Measurements from ENCODE around the gene BORCS6.
"Not testable (repeated sequence)": the region's sequence is repeated elsewhere in the genome, so short reads cannot be mapped to it uniquely, and the experiment has no call there.

BORCS6 gene

GRCh38 chr17:8224891-8225812, 35.2 kb upstream of the BORCS6 start:
- Histone ChIP-seq H3K27me3 (ENCODE audit: insufficient read depth, low read length) (no peaks in the 10 kb centered on the region), H3K9me3 (ENCODE audit: insufficient read depth, low read depth, low read length) (no peaks in the 10 kb centered on the region), H3K9ac (ENCODE audit: low read depth, low read length) (no peak overlapping the region), H3K27ac (ENCODE audit: low read depth, low read length) (no peak overlapping the region), H3K4me3 (ENCODE audit: low read length) (no peak overlapping the region), H3K4me1 (ENCODE audit: insufficient read depth, low read length) (0 out of 2 replicates have a peak, but pooled peaks cover 4% of the 10 kb centered on the region), H3K36me3 (ENCODE audit: insufficient read depth, low read length) (peaks cover 30% of the 10 kb centered on the region)
- 94% methylated on average over 25 of the region's 26 CpGs for WGBS

GRCh38 chr17:8223356-8224126, 33.6 kb upstream of the BORCS6 start:
- peak overlapping the region; percentile 91 for H3K27ac ChIP-seq (ENCODE audit: low read depth, low read length)
- H3K9ac ChIP-seq (ENCODE audit: low read depth, low read length): peak overlapping the region; percentile 72
- H3K36me3 ChIP-seq (ENCODE audit: insufficient read depth, low read length): peaks cover 14% of the 10 kb centered on the region
- 4% methylated on average over 27 of the region's 27 CpGs for WGBS
- H3K4me3 ChIP-seq (ENCODE audit: low read length): peak overlapping the region; percentile 75
- no peaks in the 10 kb centered on the region for H3K27me3 ChIP-seq (ENCODE audit: insufficient read depth, low read length)
- no peaks in the 10 kb centered on the region for H3K9me3 ChIP-seq (ENCODE audit: insufficient read depth, low read depth, low read length)
- H3K4me1 ChIP-seq (ENCODE audit: insufficient read depth, low read length): 0 out of 2 replicates have a peak, but pooled peaks cover 4% of the 10 kb centered on the region

- 0 out of 2 replicates have a peak, but pooled peaks cover 4% of the 10 kb centered on the region for H3K4me1 ChIP-seq (ENCODE audit: insufficient read depth, low read length)
- H3K4me3 ChIP-seq (ENCODE audit: low read length): peak overlapping the region; percentile 75
- H3K9me3 ChIP-seq (ENCODE audit: insufficient read depth, low read depth, low read length): no peaks in the 10 kb centered on the region
- H3K9ac ChIP-seq (ENCODE audit: low read depth, low read length): peak overlapping the region; percentile 72
- peaks cover 6% of the 10 kb centered on the region for H3K36me3 ChIP-seq (ENCODE audit: insufficient read depth, low read length)
- no peaks in the 10 kb centered on the region for H3K27me3 ChIP-seq (ENCODE audit: insufficient read depth, low read length)
- peak overlapping the region; percentile 91 for H3K27ac ChIP-seq (ENCODE audit: low read depth, low read length)
- WGBS: under 1% methylated on average over 49 of the region's 49 CpGs
These were observed 32.8 kb upstream of the BORCS6 start for GRCh38 chr17:8222630-8223355.

- under 1% methylated on average over 9 of the region's 9 CpGs for WGBS
- Histone ChIP-seq H3K27me3 (ENCODE audit: insufficient read depth, low read length) (no peaks in the 10 kb centered on the region), H3K36me3 (ENCODE audit: insufficient read depth, low read length) (peaks cover 1% of the 10 kb centered on the region; the same call in 1 of the 2 replicates), H3K27ac (ENCODE audit: low read depth, low read length) (no peak overlapping the region; the same call in 1 of the 2 replicates), H3K4me1 (ENCODE audit: insufficient read depth, low read length) (0 out of 2 replicates have a peak, but pooled peaks cover 3% of the 10 kb centered on the region), H3K9me3 (ENCODE audit: insufficient read depth, low read depth, low read length) (no peaks in the 10 kb centered on the region), H3K9ac (ENCODE audit: low read depth, low read length) (no peak overlapping the region), H3K4me3 (ENCODE audit: low read length) (peak overlapping the region; percentile 75)
These were observed 32.3 kb upstream of the BORCS6 start for GRCh38 chr17:8222380-8222629.

- under 1% methylated on average over 40 of the region's 40 CpGs for WGBS
These were observed 31.8 kb upstream of the BORCS6 start for GRCh38 chr17:8221663-8222379.

GRCh38 chr17:8220783-8221662, 31.0 kb upstream of the BORCS6 start:
- peak overlapping the region; percentile 74 for H3K27ac ChIP-seq (ENCODE audit: low read depth, low read length)
- H3K4me1 ChIP-seq (ENCODE audit: insufficient read depth, low read length): no peaks in the 10 kb centered on the region
- WGBS: under 1% methylated on average over 45 of the region's 45 CpGs
- H3K27me3 ChIP-seq (ENCODE audit: insufficient read depth, low read length): no peaks in the 10 kb centered on the region
- H3K4me3 ChIP-seq (ENCODE audit: low read length): peak overlapping the region; percentile 75
- no peaks in the 10 kb centered on the region for H3K9me3 ChIP-seq (ENCODE audit: insufficient read depth, low read depth, low read length)
- H3K36me3 ChIP-seq (ENCODE audit: insufficient read depth, low read length): no peaks in the 10 kb centered on the region
- peak overlapping the region; percentile 82 for H3K9ac ChIP-seq (ENCODE audit: low read depth, low read length)

More at GRCh38 chr17:8221663-8222379, 31.8 kb upstream of the BORCS6 start:
- Histone ChIP-seq H3K27me3 (ENCODE audit: insufficient read depth, low read length) (no peaks in the 10 kb centered on the region), H3K4me3 (ENCODE audit: low read length) (peak overlapping the region; percentile 75), H3K9ac (ENCODE audit: low read depth, low read length) (peak overlapping the region; percentile 81), H3K4me1 (ENCODE audit: insufficient read depth, low read length) (no peaks in the 10 kb centered on the region), H3K27ac (ENCODE audit: low read depth, low read length) (peak overlapping the region; percentile 68), H3K9me3 (ENCODE audit: insufficient read depth, low read depth, low read length) (no peaks in the 10 kb centered on the region), H3K36me3 (ENCODE audit: insufficient read depth, low read length) (no peaks in the 10 kb centered on the region)

- H3K4me1 ChIP-seq (ENCODE audit: insufficient read depth, low read length); H3K36me3 ChIP-seq (ENCODE audit: insufficient read depth, low read length); H3K27ac ChIP-seq (ENCODE audit: low read depth, low read length); H3K9me3 ChIP-seq (ENCODE audit: insufficient read depth, low read depth, low read length); H3K9ac ChIP-seq (ENCODE audit: low read depth, low read length); H3K27me3 ChIP-seq (ENCODE audit: insufficient read depth, low read length); H3K4me3 ChIP-seq (ENCODE audit: low read length): not testable (repeated sequence)
- WGBS: 84% methylated on average over 14 of the region's 15 CpGs
These were observed 24.0 kb upstream of the BORCS6 start for GRCh38 chr17:8214000-8214399.

GRCh38 chr17:8212312-8213180, 22.6 kb upstream of the BORCS6 start:
- Histone ChIP-seq H3K27ac (ENCODE audit: low read depth, low read length) (no peak overlapping the region), H3K36me3 (ENCODE audit: insufficient read depth, low read length) (peaks cover 4% of the 10 kb centered on the region), H3K27me3 (ENCODE audit: insufficient read depth, low read length) (no peaks in the 10 kb centered on the region), H3K4me1 (ENCODE audit: insufficient read depth, low read length) (peaks cover 6% of the 10 kb centered on the region; the same call in 1 of the 2 replicates), H3K9ac (ENCODE audit: low read depth, low read length) (no peak overlapping the region), H3K9me3 (ENCODE audit: insufficient read depth, low read depth, low read length) (no peaks in the 10 kb centered on the region), H3K4me3 (ENCODE audit: low read length) (no peak overlapping the region)
- WGBS: 87% methylated on average over 13 of the region's 14 CpGs

GRCh38 chr17:8210761-8211458, 20.9 kb upstream of the BORCS6 start:
- peaks cover 21% of the 10 kb centered on the region for H3K36me3 ChIP-seq (ENCODE audit: insufficient read depth, low read length)
- WGBS: 44% methylated on average over 18 of the region's 22 CpGs
- no peaks in the 10 kb centered on the region for H3K27me3 ChIP-seq (ENCODE audit: insufficient read depth, low read length)
- peak overlapping the region; percentile 85 for H3K4me3 ChIP-seq (ENCODE audit: low read length)
- H3K9me3 ChIP-seq (ENCODE audit: insufficient read depth, low read depth, low read length): no peaks in the 10 kb centered on the region
- peak overlapping the region; percentile 94 for H3K9ac ChIP-seq (ENCODE audit: low read depth, low read length)
- peaks cover 6% of the 10 kb centered on the region; the same call in 1 of the 2 replicates for H3K4me1 ChIP-seq (ENCODE audit: insufficient read depth, low read length)
- H3K27ac ChIP-seq (ENCODE audit: low read depth, low read length): peak overlapping the region; percentile 27; the same call in 1 of the 2 replicates
